UCSD-AML1 (cell line): ENCODE measurements around the gene DHRS2.
"Not testable (repeated sequence)": the region's sequence is repeated elsewhere in the genome, so short reads cannot be mapped to it uniquely, and the experiment has no call there.

ENCODE experiments used
- DNase-seq: peaks from one replicate; lab custom pipeline; 2025; ENCODE audit not compliant: unreplicated experiment; lab: John Stamatoyannopoulos, UW

The DHRS2 gene

DNA sequence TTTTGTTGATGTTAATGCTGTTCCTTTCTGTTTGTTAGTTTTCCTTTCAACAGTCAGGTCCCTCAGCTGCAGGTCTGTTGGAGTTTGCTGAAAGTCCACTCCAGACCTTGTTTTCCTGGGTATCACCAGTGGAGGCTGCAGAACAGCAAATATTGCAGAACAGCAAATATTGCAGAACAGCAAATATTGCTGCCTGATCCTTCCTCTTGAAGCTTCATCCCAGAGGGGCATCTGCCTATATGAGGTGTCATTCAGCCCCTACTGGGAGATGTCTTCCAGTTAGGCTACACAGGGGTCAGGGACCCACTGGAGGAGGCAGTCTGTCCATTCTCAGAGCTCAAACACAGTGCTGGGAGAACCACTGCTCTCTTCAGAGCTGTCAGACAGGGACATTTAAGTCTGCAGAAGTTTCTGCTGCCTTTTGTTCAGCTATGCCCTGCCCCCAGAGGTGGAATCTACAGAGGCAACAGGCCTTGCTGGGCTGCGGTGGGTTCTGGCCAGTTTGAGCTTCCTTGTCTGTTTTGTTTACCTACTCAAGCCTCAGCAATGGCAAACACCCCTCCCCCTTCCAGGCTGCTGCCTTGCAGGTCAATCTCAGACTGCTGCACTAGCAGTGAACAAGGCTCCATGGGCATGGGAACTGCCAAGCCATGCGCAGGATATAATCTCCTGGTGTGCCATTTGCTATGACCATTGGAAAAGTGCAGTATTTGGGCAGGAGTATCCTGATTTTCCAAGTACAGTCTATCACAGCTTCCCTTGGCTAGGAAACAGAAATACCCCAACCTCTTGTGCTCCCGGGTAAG lies 53.7 kb downstream of the DHRS2 start:
- DNase-seq, result not testable (repeated sequence)

- DNase-seq, result no peak
These were observed 56.3 kb downstream of the DHRS2 start for GRCh38 chr14:23692416-23692815.

DNA sequence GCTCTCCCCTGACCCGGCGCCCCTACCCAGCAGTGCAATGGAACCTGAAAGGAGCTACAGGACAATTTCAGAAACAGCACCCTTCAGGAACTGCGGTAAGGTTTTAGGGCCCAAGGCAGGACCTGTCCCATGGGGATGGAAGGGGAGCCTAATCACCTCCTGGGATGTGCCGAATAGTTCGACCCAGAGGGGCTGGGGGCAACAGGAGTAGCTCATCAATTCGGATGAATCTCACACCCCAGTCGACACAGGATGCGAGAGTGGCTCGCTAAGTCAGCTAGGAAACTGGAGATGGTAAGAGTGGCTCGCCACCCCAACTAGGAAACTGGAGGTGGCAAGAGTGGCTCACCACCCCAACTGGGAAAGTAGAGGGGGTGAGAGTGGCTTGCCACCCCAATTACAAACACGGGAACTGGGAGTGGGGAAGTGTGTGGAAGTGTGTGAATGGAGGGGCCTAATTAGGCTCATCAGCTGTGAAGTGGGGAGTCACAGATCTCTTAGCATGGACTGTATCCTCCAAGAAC lies 57.1 kb downstream of the DHRS2 start:
- no peak for DNase-seq

- DNase-seq, result peak; percentile 57
These were observed 58.2 kb downstream of the DHRS2 start for GRCh38 chr14:23694085-23694948.
